IMR-90 (cell line): ENCODE results near the gene NUDT1. TPM values are rescaled to one million over a fixed set of nuclear protein-coding genes. Genes with fewer than 3 reads are reported as not detected.

Experiments used
- ATAC-seq: fragments of 200-7000 bp; cut with Tn5 transposase; 2 replicates; pipeline ENCODE4 v1.9.1; 2020; ENCODE audit warnings: low read depth, mild to moderate bottlenecking, moderate library complexity
- BruUV-seq: library from RNA; stranded (reverse); fragments of 400-500 nt; replicated peaks from 2 replicates; lab custom pipeline; 2021; lab: Mats Ljungman, UMichigan
- CTCF ChIA-PET: fragments of 300-600 bp; formaldehyde crosslinking; extraction: SDS; loops from one replicate; lab custom pipeline; 2021; ENCODE audit warnings: antibody characterized with exemption; lab: Yijun Ruan, JAX
- POLR2A ChIA-PET: fragments of 300-600 bp; sonication (Branson Sonifier 250); formaldehyde crosslinking; loops from one replicate; lab custom pipeline; 2022; ENCODE audit warnings: antibody characterized with exemption; ENCODE audit not compliant: unreplicated experiment; lab: Charles Lee
- DNase-seq: peaks from one replicate; pipeline ENCODE4 v3.0.0; 2013
- H2AFZ ChIP-seq: replicated peaks from 2 replicates; pipeline ENCODE3; 2013; ENCODE audit warnings: low read length, mild to moderate bottlenecking; ENCODE audit not compliant: poor library complexity
- H2AK5ac ChIP-seq: 2 replicates; pipeline ENCODE4 v1.6.1; 2013; ENCODE audit warnings: low read depth, low read length, inconsistent platforms
- H2AK9ac ChIP-seq: replicated peaks from 2 replicates; pipeline ENCODE3; 2013; ENCODE audit warnings: mild to moderate bottlenecking, low read depth, low read length, moderate library complexity; ENCODE audit not compliant: poor library complexity
- H2BK120ac ChIP-seq: 2 replicates; pipeline ENCODE4 v1.6.1; 2013; ENCODE audit warnings: low read depth, low read length, inconsistent platforms
- H2BK15ac ChIP-seq: 3 replicates; pipeline ENCODE4 v1.6.1; 2013; ENCODE audit warnings: low read depth, low read length, inconsistent platforms
- H2BK20ac ChIP-seq: 2 replicates; pipeline ENCODE4 v1.6.1; 2013; ENCODE audit warnings: low read depth, mild to moderate bottlenecking, inconsistent platforms, low read length, moderate library complexity
- H2BK5ac ChIP-seq: 2 replicates; pipeline ENCODE4 v1.6.1; 2013; ENCODE audit warnings: mild to moderate bottlenecking, low read depth, low read length, inconsistent platforms; ENCODE audit not compliant: poor library complexity, severe bottlenecking
- H3K14ac ChIP-seq: replicated peaks from 2 replicates; pipeline ENCODE4 v1.6.1; 2013; ENCODE audit warnings: low read depth, low read length, inconsistent platforms
- H3K18ac ChIP-seq: 2 replicates; pipeline ENCODE4 v1.6.1; 2013; ENCODE audit warnings: low read depth, low read length, control low read depth
- H3K23ac ChIP-seq: 2 replicates; pipeline ENCODE4 v1.6.1; 2013; ENCODE audit warnings: low read depth, low read length, inconsistent platforms
- H3K27ac ChIP-seq: 2 replicates; pipeline ENCODE4 v1.5.1; 2013; ENCODE audit warnings: mild to moderate bottlenecking, control low read depth, low read length; ENCODE audit not compliant: insufficient read depth
- H3K27me3 ChIP-seq: 2 replicates; pipeline ENCODE4 v1.6.1; 2013; ENCODE audit warnings: low read length; ENCODE audit not compliant: control insufficient read depth, insufficient read depth
- H3K36me3 ChIP-seq: 2 replicates; pipeline ENCODE4 v1.6.1; 2013; ENCODE audit warnings: low read length, mixed read lengths; ENCODE audit not compliant: control insufficient read depth, insufficient read depth
- H3K4ac ChIP-seq: 2 replicates; pipeline ENCODE4 v1.6.1; 2013; ENCODE audit warnings: low read depth, low read length, inconsistent platforms
- H3K4me1 ChIP-seq: 2 replicates; pipeline ENCODE4 v1.6.1; 2013; ENCODE audit warnings: low read length, mixed read lengths; ENCODE audit not compliant: control insufficient read depth, insufficient read depth
- H3K4me2 ChIP-seq: 2 replicates; pipeline ENCODE4 v1.6.1; 2013; ENCODE audit warnings: low read depth, mild to moderate bottlenecking, control low read depth, low read length, moderate library complexity
- H3K4me3 ChIP-seq: 2 replicates; pipeline ENCODE4 v1.5.1; 2013; ENCODE audit warnings: low read depth, mild to moderate bottlenecking, control low read depth, low read length, moderate library complexity; ENCODE audit not compliant: insufficient read depth
- H3K56ac ChIP-seq: 2 replicates; pipeline ENCODE4 v1.6.1; 2013; ENCODE audit warnings: low read length, inconsistent platforms; ENCODE audit not compliant: insufficient read depth; ENCODE audit errors: extremely low read depth
- H3K79me1 ChIP-seq, 2 experiments: 2 replicates each; pipeline ENCODE4 v1.6.1; 2013; ENCODE audit warnings: low read length in 2 of 2, inconsistent platforms in 1 of 2, low read depth in 1 of 2
- H3K9ac ChIP-seq: 2 replicates; pipeline ENCODE4 v1.6.1; 2013; ENCODE audit warnings: low read depth, low read length, control low read depth
- H3K9me1 ChIP-seq: 2 replicates; pipeline ENCODE4 v1.6.1; 2013; ENCODE audit warnings: low read length, inconsistent platforms; ENCODE audit not compliant: insufficient read depth
- H3K9me3 ChIP-seq: 2 replicates; pipeline ENCODE4 v1.6.1; 2013; ENCODE audit warnings: low read length; ENCODE audit not compliant: control insufficient read depth, insufficient read depth
- H4K20me1 ChIP-seq: 2 replicates; pipeline ENCODE4 v1.6.1; 2013; ENCODE audit warnings: low read length, inconsistent platforms; ENCODE audit not compliant: insufficient read depth
- H4K5ac ChIP-seq: 2 replicates; pipeline ENCODE4 v1.6.1; 2013; ENCODE audit warnings: mild to moderate bottlenecking, low read depth, low read length, control low read depth
- H4K8ac ChIP-seq, 2 experiments: 2 replicates each; pipeline ENCODE4 v1.6.1; 2013; ENCODE audit warnings: low read depth in 2 of 2, low read length in 2 of 2, control low read depth in 1 of 2, inconsistent platforms in 1 of 2
- H4K91ac ChIP-seq: 2 replicates; pipeline ENCODE4 v1.6.1; 2013; ENCODE audit warnings: low read depth, low read length, inconsistent platforms; ENCODE audit not compliant: insufficient read depth
- BHLHE40 ChIP-seq: fragments of 150-350 bp; IDR thresholded peaks from 2 replicates; pipeline ENCODE4 v1.6.1; 2016; ENCODE audit warnings: mild to moderate bottlenecking, low read depth, low read length
- CEBPB ChIP-seq: IDR thresholded peaks from 2 replicates; pipeline ENCODE4 v1.6.1; 2012; ENCODE audit warnings: low read depth, low read length, improper control_type of control experiment
- CHD1 ChIP-seq: IDR thresholded peaks from 2 replicates; pipeline ENCODE4 v1.6.1; 2012; ENCODE audit warnings: low read depth, low read length, improper control_type of control experiment
- NFE2L2 ChIP-seq: fragments of 150-350 bp; IDR thresholded peaks from 2 replicates; pipeline ENCODE4 v1.6.1; 2016; ENCODE audit warnings: low read depth, mild to moderate bottlenecking, low read length
- POLR2A ChIP-seq: IDR thresholded peaks from 2 replicates; pipeline ENCODE4 v1.6.1; 2012; ENCODE audit warnings: mild to moderate bottlenecking, low read depth, low read length
- RCOR1 ChIP-seq: IDR thresholded peaks from 2 replicates; pipeline ENCODE4 v1.6.1; 2012; ENCODE audit warnings: mild to moderate bottlenecking, low read length, improper control_type of control experiment; ENCODE audit not compliant: insufficient replicate concordance
- SMC3 ChIP-seq: fragments of 150-350 bp; IDR thresholded peaks from 2 replicates; pipeline ENCODE4 v1.6.1; 2016; ENCODE audit warnings: low read depth, mild to moderate bottlenecking, antibody characterized with exemption, low read length, moderate library complexity
- WGBS, 2 experiments: methylation state at CpG; one replicate each; pipeline versions ENCODE4 v1.1.5 to v1.1.7; 2013; ENCODE audit warnings: missing lambda C conversion rate in 2 of 2; ENCODE audit not compliant: insufficient read length in 1 of 2; ENCODE audit errors: extremely low coverage in 2 of 2; 5-methylcytosine and 5-hydroxymethylcytosine counted together
- dilution Hi-C: fragments of 300-500 bp; cut with HindIII; formaldehyde crosslinking; loops from one replicate; pipeline ENCODE4 v1.14.3; 2018; ENCODE audit warnings: low sequenced_read_pairs; ENCODE audit not compliant: unreplicated experiment
- in situ Hi-C: fragments of 300-500 bp; cut with MboI; formaldehyde crosslinking; loops from 3 replicates; pipeline ENCODE4 v1.14.3; 2019; ENCODE audit warnings: low sequenced_read_pairs, inconsistent platforms, mixed read lengths
- intact Hi-C: fragments of 100-400 bp; cut with micrococcal nuclease; formaldehyde crosslinking; loops from 2 replicates; pipeline ENCODE4 v1.10.0; 2022
- polyA plus RNA-seq, 3 experiments: library from polyadenylated mRNA; depleted of rRNA; stranded (reverse); fragments of >200 nt; gene quantifications; 2 replicates each; pipeline ENCODE4 v1.2.3, GENCODE V29; 2012; ENCODE audit warnings: low replicate concordance in 1 of 3
- total RNA-seq: library from RNA; depleted of rRNA; stranded (reverse); fragments of >200 nt; gene quantifications from 2 replicates; pipeline ENCODE4 v1.2.3, GENCODE V29; 2012

The NUDT1 gene
- total and polyA plus RNA-seq, 2 of the 4 experiments (the other 2 are of a cell fraction): 33.4 to 49.1 TPM

- TF ChIP-seq CHD1 (no peak), SMC3 (no peak), RCOR1 (no peak)
These were observed 29.1 kb upstream of the NUDT1 start (continued) for GRCh38 chr7:2212906-2213305.

- Histone ChIP-seq H3K27ac (no peak overlapping the region), H3K79me1 (peaks cover 0 to 4% of the 10 kb centered on the region in 2 experiments; a peak in 1 of 4 replicates), H3K56ac (no peak overlapping the region), H3K4me3 (no peak overlapping the region), H3K9me1 (peaks cover 4% of the 10 kb centered on the region; the same call in 1 of the 2 replicates), H2BK5ac (no peak overlapping the region), H3K23ac (no peak overlapping the region), H2BK20ac (no peak overlapping the region), H2AK5ac (no peak overlapping the region), H3K18ac (no peak overlapping the region), H4K8ac (no peak overlapping the region), H3K4me2 (no peak overlapping the region), H3K9me3 (no peaks in the 10 kb centered on the region), H2AK9ac (peak overlapping the region; percentile 6), H4K91ac (no peak overlapping the region), H3K14ac (no peak overlapping the region), H4K20me1 (peaks cover 6% of the 10 kb centered on the region; the same call in 1 of the 2 replicates), H3K9ac (no peak overlapping the region), H3K4ac (no peak overlapping the region), H4K5ac (no peak overlapping the region), H3K4me1 (no peaks in the 10 kb centered on the region), H2BK120ac (no peak overlapping the region), H2BK15ac (no peak overlapping the region), H2AFZ (no peak overlapping the region), H3K36me3 (peaks cover 58% of the 10 kb centered on the region), H3K27me3 (no peaks in the 10 kb centered on the region)
- ChIA-PET POLR2A (no interaction called here), CTCF (interaction anchor here (1.0 kb wide), 1 partner anchor 18 kb away, joined by 4 read pairs; no protein-coding TSS in a partner anchor)
- ATAC-seq (no peak), DNase-seq (no peak)
- TF ChIP-seq NFE2L2 (no peak), CHD1 (no peak), CEBPB (no peak), POLR2A (no peak), BHLHE40 (no peak), RCOR1 (no peak)
- WGBS, 2 experiments: 82% methylated on average over 7 of the region's 15 CpGs; no CpG with 5 or more reads in 1 of the 2 experiments
- in situ Hi-C loops: loop anchor here (10.0 kb wide), 1 partner anchor 559 kb away; no protein-coding TSS in a partner anchor
- intact Hi-C loops: no loop called here
- BruUV-seq: no TSS peak
- dilution Hi-C loops: no loop called here
These were observed 28.3 kb upstream of the NUDT1 start for GRCh38 chr7:2213551-2214215.
